Measurements from ENCODE around the gene NGEF. TPM values are rescaled to one million over a fixed set of nuclear protein-coding genes. Genes with fewer than 3 reads are reported as not detected.

Gene NGEF
- total RNA-seq, 1 experiment from 2014 or later: 1.9 TPM

GRCh38 chr2:232951891-232952290 lies 61.2 kb downstream of the NGEF start:
- Histone ChIP-seq H3K4me1 (ENCODE audit: insufficient read depth, low read length) (no peaks in the 10 kb centered on the region), H2BK15ac (ENCODE audit: low read depth, low read length) (no peak overlapping the region), H3K27me3 (ENCODE audit: insufficient read depth, low read length) (no peaks in the 10 kb centered on the region), H2BK12ac (ENCODE audit: insufficient read length, low read depth, low read length) (no peak overlapping the region), H3K27ac (ENCODE audit: insufficient read length, low read depth, low read length) (no peak overlapping the region), H2AFZ (ENCODE audit: low read length) (no peak overlapping the region), H2AK5ac (ENCODE audit: insufficient read length, low read length) (no peak overlapping the region), H3T11ph (ENCODE audit: low read length) (no peak overlapping the region), H2BK20ac (ENCODE audit: low read depth, low read length, poor library complexity, severe bottlenecking) (no peak overlapping the region), H2BK120ac (ENCODE audit: low read depth, low read length, poor library complexity, severe bottlenecking) (no peak overlapping the region), H3K9ac (ENCODE audit: extremely low read depth, insufficient read length, low read length) (no peak overlapping the region), H4K8ac (replicated peaks; ENCODE audit: insufficient read length, low read depth, low read length) (no peak overlapping the region), H4K5ac (ENCODE audit: insufficient read length, low read depth, low read length) (no peak overlapping the region), H3K4ac (ENCODE audit: low read depth, low read length) (no peak overlapping the region), H3K14ac (ENCODE audit: insufficient read depth, low read length) (no peak overlapping the region), H3K79me1 (ENCODE audit: insufficient read depth, low read depth, low read length, poor library complexity, severe bottlenecking) (no peaks in the 10 kb centered on the region), H3K4me2 (ENCODE audit: insufficient read depth, insufficient read length, low read length) (no peak overlapping the region), H3K23ac (ENCODE audit: insufficient read length, low read depth, low read length) (no peak overlapping the region), H3K18ac (ENCODE audit: insufficient read length, low read depth, low read length) (no peak overlapping the region), H3K9me3 (ENCODE audit: control insufficient read depth, low read depth, low read length) (no peaks in the 10 kb centered on the region), H2BK5ac (ENCODE audit: insufficient read length, low read length) (no peak overlapping the region), H3K23me2 (ENCODE audit: insufficient read length, low read depth, low read length, poor library complexity, severe bottlenecking) (no peaks in the 10 kb centered on the region), H3K79me2 (ENCODE audit: insufficient read depth, low read length) (no peaks in the 10 kb centered on the region), H3K56ac (ENCODE audit: insufficient read length, low read depth, low read length) (no peak overlapping the region), H4K91ac (ENCODE audit: insufficient read length, low read depth, low read length) (no peak overlapping the region), H4K20me1 (ENCODE audit: control insufficient read depth, insufficient read depth, insufficient read length) (no peaks in the 10 kb centered on the region)
- no peak for TF ChIP-seq CTCF (conservative IDR thresholded peaks at IDR 0.05)
- no peak for DNase-seq
- peaks cover 7 to 16% of the 10 kb centered on the region in 2 experiments for H3K4me1 Mint-ChIP-seq
- H3K36me3 Mint-ChIP-seq (ENCODE audit: insufficient read depth in 1 of 3, low read depth in 3 of 3): no peaks in the 10 kb centered on the region; a peak in 1 of 7 replicates
- H3K27me3 Mint-ChIP-seq (ENCODE audit: low read depth): peaks cover 6% of the 10 kb centered on the region
- H3K9me3 Mint-ChIP-seq: no peaks in the 10 kb centered on the region; a peak in 1 of 5 replicates
- H3K4me3 Mint-ChIP-seq: no peak overlapping the region
- peak overlapping the region in 1 of 3 experiments; percentile 28; a peak in 2 of 7 replicates for H3K27ac Mint-ChIP-seq
- WGBS (ENCODE audit: extremely low coverage, insufficient read length, low lambda C conversion rate): no CpG with 5 or more reads among the region's 7 CpGs

Data from H9 (cell line).